Small intestine (tissue), 7 donors: ENCODE measurements around the gene SPATA2. TPM values are rescaled to one million over a fixed set of nuclear protein-coding genes. Genes with fewer than 3 reads are reported as not detected.

Experiments used
- DNase-seq, 2 donors: peaks; one replicate each; pipeline versions ENCODE4 v3.0.0 to v3.0.0-alpha.2; 2013
- FAIRE-seq: peaks from 2 replicates; lab custom pipeline; 2012; peaks lifted over from hg19 to GRCh38; lab: Jason Lieb, UNC
- H3K27ac ChIP-seq, 3 donors: one replicate each; pipeline ENCODE4 v1.5.1; 2013; ENCODE audit warnings: low read length in 2 of 3, mild to moderate bottlenecking in 2 of 3, control low read depth in 1 of 3, inconsistent platforms in 1 of 3, low read depth in 1 of 3, moderate library complexity in 1 of 3
- H3K27me3 ChIP-seq, 3 donors: one replicate each; pipeline ENCODE4 v1.6.1; 2013; ENCODE audit warnings: low read length in 3 of 3, inconsistent platforms in 1 of 3; ENCODE audit not compliant: control insufficient read depth in 3 of 3, insufficient read depth in 3 of 3
- H3K36me3 ChIP-seq, 3 donors: one replicate each; pipeline ENCODE4 v1.6.1; 2013; ENCODE audit warnings: low read length in 3 of 3, inconsistent platforms in 1 of 3, low read depth in 1 of 3, mild to moderate bottlenecking in 1 of 3, moderate library complexity in 1 of 3; ENCODE audit not compliant: control insufficient read depth in 3 of 3, insufficient read depth in 2 of 3
- H3K4me1 ChIP-seq, 3 donors: one replicate each; pipeline ENCODE4 v1.6.1; 2013; ENCODE audit warnings: low read length in 2 of 3, inconsistent platforms in 1 of 3, low read depth in 1 of 3, mild to moderate bottlenecking in 1 of 3, moderate library complexity in 1 of 3; ENCODE audit not compliant: control insufficient read depth in 3 of 3, insufficient read depth in 2 of 3
- H3K4me3 ChIP-seq, 3 donors: one replicate each; pipeline ENCODE4 v1.5.1; 2013; ENCODE audit warnings: low read length in 3 of 3, control low read depth in 1 of 3, inconsistent platforms in 1 of 3, low read depth in 1 of 3, mild to moderate bottlenecking in 1 of 3, moderate library complexity in 1 of 3
- H3K9me3 ChIP-seq, 2 donors: one replicate each; pipeline ENCODE4 v1.6.1; 2013; ENCODE audit warnings: low read depth in 1 of 2, low read length in 1 of 2; ENCODE audit not compliant: control insufficient read depth in 2 of 2, insufficient read depth in 1 of 2
- WGBS, 3 donors: extraction: QIAGEN DNeasy Blood & Tissue Kit; methylation state at CpG; one replicate each; pipeline ENCODE4 v1.1.7; 2013; 5-methylcytosine and 5-hydroxymethylcytosine counted together
- polyA plus RNA-seq, 4 donors: library from polyadenylated mRNA; stranded (reverse) in 3 of 4; unstranded in 1 of 4; fragments of 200-250 nt in 3 of 4; fragments of 120-200 nt in 1 of 4; gene quantifications; one replicate each; pipeline versions ENCODE4 v1.2.1 to v1.2.3, GENCODE V29; 2013
- donor health status: healthy with polysubstance abuse.
- donor health status: control.
- donor health status: control.
- donor health status: Bipolar disorder and iron deficiency.
- donor health status: healthy.

Gene SPATA2
- polyA plus RNA-seq, 4 donors, result 8.6 to 15.1 (median 10.4) TPM

DNA sequence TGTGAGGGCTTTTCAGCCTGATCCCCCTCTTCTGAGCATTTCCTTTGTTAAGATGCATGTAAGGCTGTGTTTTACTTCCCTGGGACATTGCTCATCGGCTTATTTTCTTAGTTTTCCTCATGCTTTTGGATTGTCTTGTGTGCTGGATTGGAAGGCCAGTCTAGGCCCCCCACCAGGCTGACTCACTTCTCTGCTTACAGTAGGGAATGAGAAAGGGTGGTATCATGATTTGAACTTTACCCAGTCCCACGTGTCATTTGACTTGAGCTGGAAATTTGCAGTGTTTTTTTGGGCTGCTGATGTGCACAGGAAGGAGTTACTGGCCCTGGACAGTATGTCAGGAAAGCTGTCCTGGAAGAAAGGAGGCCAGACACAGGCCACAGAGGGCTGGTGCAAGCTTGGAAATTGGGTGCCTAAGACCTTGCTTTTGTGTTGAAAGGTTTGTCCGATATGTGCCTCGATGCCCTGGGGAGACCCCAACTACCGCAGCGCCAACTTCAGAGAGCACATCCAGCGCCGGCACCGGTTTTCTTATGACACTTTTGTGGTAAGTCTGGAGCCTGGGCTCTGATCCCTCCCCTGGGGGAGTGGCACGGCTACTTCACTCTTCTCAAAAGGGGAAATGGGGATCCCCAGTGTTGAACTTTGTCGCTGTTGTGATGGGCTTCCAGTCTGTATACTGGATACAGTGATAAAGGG, 33.6 kb upstream of the SPATA2 start:
- Histone ChIP-seq H3K4me1 (peaks cover 0 to 10% (median 3%) of the 10 kb centered on the region in 3 donors), H3K9me3 (no peaks in the 10 kb centered on the region), H3K4me3 (no peak overlapping the region), H3K27ac (no peak overlapping the region), H3K27me3 (no peaks in the 10 kb centered on the region), H3K36me3 (peaks cover 33 to 76% (median 50%) of the 10 kb centered on the region in 3 donors)
- FAIRE-seq, result no peak
- DNase-seq, result peak in 1 of 2 donors; percentile 50
- WGBS, 3 donors, result 89 to 92% (median 89%) methylated on average over 11 of the region's 11 CpGs

DNA sequence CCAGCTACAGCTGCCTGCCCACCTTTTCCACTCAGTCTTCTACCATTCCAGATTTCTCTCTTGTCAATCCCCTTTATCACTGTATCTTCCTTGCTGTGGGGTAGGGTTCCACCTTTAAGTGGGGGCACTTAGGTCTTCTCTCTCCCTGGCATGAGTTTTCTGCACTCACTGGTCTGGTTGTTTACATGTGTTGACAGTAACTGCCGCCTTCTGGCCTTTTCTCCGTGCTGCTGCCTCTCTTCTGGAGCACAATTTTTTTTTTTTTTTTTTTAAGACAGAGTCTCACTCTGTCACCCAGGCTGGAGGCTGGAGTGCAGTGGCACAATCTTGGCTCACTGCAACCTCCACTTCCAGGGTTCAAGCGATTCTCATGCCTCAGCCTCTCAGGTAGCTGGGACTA, 32.8 kb upstream of the SPATA2 start:
- 73 to 89% (median 86%) methylated on average over 3 of the region's 3 CpGs for WGBS, 3 donors
- Histone ChIP-seq H3K27ac (no peak overlapping the region), H3K36me3 (peaks cover 33 to 73% (median 50%) of the 10 kb centered on the region in 3 donors), H3K9me3 (no peaks in the 10 kb centered on the region), H3K27me3 (no peaks in the 10 kb centered on the region), H3K4me3 (no peak overlapping the region), H3K4me1 (peaks cover 0 to 10% (median 3%) of the 10 kb centered on the region in 3 donors)
- FAIRE-seq (no peak), DNase-seq (no peak)

DNA sequence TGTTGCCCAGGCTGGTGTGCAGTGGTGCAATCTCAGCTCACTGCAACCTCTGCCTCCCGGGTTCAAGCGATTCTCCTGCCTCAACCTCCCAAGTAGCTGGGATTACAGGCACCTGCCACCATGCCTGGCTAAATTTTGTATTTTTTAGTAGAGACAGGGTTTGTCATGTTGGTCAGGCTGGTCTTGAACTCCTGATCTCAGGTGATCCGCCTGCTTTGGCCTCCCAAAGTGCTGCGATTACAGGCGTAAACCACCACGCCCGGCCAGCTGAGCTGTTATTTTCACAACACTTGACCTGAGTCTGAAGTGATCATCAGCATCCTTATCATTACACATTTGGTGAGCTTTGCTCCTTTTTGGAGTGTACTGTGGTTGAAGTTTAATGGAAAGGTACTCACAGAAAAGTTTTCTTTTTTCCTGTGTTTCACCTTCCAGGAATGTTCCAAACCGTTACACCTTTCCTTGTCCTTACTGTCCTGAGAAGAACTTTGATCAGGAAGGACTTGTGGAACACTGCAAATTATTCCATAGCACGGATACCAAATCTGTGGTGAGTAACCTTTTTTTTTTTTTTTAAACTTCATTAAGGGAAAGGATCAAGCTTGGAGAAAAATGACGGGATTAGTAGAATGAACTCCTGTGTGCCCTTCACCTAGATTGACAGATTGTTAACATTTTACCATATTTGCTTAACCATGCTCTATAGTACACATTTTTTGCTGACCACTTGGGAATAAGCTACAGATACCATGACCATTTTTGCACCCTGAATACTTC, 30.6 kb upstream of the SPATA2 start:
- 63 to 84% (median 74%) methylated on average over 10 of the region's 10 CpGs for WGBS, 3 donors
- Histone ChIP-seq H3K27me3 (no peaks in the 10 kb centered on the region), H3K9me3 (no peaks in the 10 kb centered on the region), H3K4me3 (no peak overlapping the region), H3K36me3 (peaks cover 31 to 75% (median 45%) of the 10 kb centered on the region in 3 donors), H3K4me1 (peaks cover 0 to 10% (median 5%) of the 10 kb centered on the region in 3 donors), H3K27ac (peak overlapping the region in 1 of 3 donors; percentile 25)
- FAIRE-seq, result no peak
- peak; percentile 50 to 62 for DNase-seq

DNA sequence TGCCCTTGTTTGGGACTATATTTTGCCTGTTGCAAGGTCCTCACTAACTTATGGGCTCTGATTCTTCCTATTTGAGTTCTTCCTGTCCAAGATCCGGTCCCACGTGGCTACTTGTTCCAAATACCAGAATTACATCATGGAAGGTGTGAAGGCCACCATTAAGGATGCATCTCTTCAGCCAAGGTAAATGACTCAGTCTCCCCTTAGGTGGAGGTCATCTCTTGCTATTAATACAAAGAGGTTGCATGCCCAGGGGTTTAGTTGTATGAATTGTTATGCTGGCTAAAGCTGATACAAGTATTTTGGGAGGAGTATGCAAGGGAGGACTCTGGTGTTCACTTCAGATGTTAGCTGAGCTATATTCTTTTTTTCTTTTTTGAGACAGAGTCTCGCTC, 30.0 kb upstream of the SPATA2 start:
- H3K4me3 ChIP-seq, result no peak overlapping the region
- no peak for FAIRE-seq
- H3K9me3 ChIP-seq, result no peaks in the 10 kb centered on the region
- DNase-seq, result no peak
- 91 to 95% (median 91%) methylated on average over 3 of the region's 3 CpGs for WGBS, 3 donors
- H3K36me3 ChIP-seq, result peaks cover 26 to 75% (median 39%) of the 10 kb centered on the region in 3 donors
- peaks cover 0 to 10% (median 5%) of the 10 kb centered on the region in 3 donors for H3K4me1 ChIP-seq
- peak overlapping the region in 1 of 3 donors; percentile 25 for H3K27ac ChIP-seq
- no peaks in the 10 kb centered on the region for H3K27me3 ChIP-seq

DNA sequence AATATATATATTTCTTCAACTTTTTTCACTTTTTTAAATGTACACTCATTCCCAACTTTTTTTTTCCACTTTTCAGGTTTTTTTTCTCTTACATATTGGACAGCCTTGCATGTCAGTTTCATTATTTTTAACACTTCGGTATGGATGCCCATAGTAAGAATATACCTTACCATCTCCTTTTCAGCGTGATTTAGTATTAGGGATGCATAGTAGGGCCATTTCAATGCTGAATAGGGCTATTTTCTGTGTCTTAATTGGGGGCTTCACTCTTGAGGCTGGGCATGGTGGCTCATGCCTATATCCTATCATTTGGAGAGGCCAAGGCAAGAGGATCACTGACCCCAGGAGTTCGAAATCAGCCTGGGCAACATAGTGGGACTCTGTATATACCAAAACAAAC, 27.6 kb upstream of the SPATA2 start:
- WGBS, 3 donors, result 91 to 94% (median 91%) methylated on average over 3 of the region's 3 CpGs
- DNase-seq, result no peak
- no peak overlapping the region for H3K4me3 ChIP-seq
- no peaks in the 10 kb centered on the region for H3K9me3 ChIP-seq
- no peak overlapping the region for H3K27ac ChIP-seq
- no peak for FAIRE-seq
- H3K36me3 ChIP-seq, result peaks cover 14 to 65% (median 26%) of the 10 kb centered on the region in 3 donors
- peaks cover 5 to 10% (median 8%) of the 10 kb centered on the region in 3 donors for H3K4me1 ChIP-seq
- H3K27me3 ChIP-seq, result no peaks in the 10 kb centered on the region

DNA sequence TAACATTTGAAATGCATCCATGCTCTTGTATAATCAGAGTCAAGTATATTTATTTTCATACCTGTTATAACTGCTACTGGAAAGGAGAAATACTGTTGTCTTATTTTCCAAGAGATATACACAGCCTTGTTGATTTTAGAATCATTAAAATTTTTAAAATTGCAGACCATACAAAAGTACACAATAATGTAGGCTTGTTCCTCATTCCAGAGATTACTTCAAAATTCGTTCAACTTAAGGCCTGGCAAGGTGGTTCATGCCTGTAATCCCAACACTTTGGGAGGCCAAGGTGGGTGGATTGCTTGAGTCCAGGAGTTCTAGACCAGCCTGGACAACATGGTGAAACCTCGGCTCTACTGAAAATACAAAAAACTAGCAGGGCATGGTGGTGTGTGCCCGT, 27.0 kb upstream of the SPATA2 start:
- Histone ChIP-seq H3K27ac (no peak overlapping the region), H3K4me1 (peaks cover 5 to 16% (median 8%) of the 10 kb centered on the region in 3 donors), H3K9me3 (no peaks in the 10 kb centered on the region), H3K27me3 (no peaks in the 10 kb centered on the region), H3K36me3 (peaks cover 14 to 64% (median 25%) of the 10 kb centered on the region in 3 donors), H3K4me3 (no peak overlapping the region)
- no peak for FAIRE-seq
- 65 to 69% (median 69%) methylated on average over 3 of the region's 3 CpGs for WGBS, 3 donors
- no peak for DNase-seq

DNA sequence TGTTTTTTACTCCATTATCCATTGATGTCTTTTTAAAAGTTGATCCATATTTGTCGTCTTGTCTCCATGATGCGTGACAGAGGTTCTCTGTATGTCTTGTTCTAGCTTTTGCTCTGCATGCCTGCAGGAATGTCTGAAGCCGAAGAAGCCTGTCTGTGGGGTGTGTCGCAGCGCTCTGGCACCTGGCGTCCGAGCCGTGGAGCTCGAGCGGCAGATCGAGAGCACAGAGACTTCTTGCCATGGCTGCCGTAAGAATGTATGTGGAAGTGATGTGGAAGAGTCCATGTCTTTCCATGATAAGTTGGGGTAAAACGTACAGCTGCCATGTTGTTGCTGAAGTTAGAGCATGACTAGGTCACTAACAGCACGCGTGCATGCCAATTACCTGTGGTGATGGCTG, 26.1 kb upstream of the SPATA2 start:
- no peaks in the 10 kb centered on the region for H3K27me3 ChIP-seq
- H3K27ac ChIP-seq, result no peak overlapping the region
- WGBS, 3 donors, result 93 to 95% (median 94%) methylated on average over 15 of the region's 15 CpGs
- peaks cover 5 to 19% (median 8%) of the 10 kb centered on the region in 3 donors for H3K4me1 ChIP-seq
- H3K36me3 ChIP-seq, result peaks cover 12 to 59% (median 25%) of the 10 kb centered on the region in 3 donors
- no peak for FAIRE-seq
- no peaks in the 10 kb centered on the region for H3K9me3 ChIP-seq
- no peak for DNase-seq
- H3K4me3 ChIP-seq, result no peak overlapping the region
